ENCODE measurements around the gene METTL21A. TPM values are rescaled to one million over a fixed set of nuclear protein-coding genes. Genes with fewer than 3 reads are reported as not detected.

METTL21A gene
- total and polyA plus RNA-seq, 2 of the 13 experiments (the other 11 are each of a cell fraction or from before 2014, with no cell fraction given): 42.4 to 61.2 TPM

DNA sequence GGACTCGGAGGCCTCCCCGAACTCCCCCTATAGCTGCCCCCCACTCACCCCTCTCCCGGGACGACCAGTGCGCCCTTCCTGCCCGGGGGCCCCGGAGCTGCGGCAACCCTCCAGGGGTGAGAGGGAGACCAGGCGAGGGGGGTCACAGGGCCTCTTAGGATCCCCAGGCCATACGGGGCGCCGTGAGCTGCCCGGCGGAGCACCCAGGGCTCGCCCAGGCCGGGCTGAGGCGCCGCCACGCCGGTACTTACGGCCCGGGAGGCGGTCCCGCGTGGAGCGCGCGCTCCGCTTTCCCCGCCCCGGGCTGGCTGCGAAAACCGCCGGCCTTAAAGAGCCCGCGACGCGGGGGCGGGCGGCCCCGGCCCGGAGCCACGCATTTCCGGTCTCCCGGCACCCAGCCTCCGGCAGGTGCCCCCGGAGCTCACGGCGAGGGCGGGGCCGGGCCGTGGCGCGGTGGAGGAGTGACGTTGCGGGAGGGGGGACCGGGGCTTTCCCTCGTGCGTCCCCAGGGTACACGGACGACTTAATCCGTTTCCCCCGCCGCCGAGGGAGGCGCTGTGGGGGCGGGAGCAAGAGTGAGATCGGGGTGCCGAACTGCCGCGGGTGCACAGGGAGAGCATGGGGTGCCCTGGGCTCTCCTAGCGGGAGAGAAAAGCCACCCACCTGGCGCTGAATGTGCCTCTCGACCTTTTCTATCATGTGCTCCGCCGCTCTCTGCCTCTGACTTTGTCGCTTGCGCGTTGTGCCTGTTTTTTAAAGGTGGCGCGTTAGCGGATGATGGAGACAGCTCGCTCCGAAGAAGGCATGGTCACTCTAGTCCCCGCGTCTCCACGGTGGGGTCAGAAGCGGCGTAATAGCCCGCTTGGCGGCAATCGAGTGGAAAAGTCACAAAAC, at the start of gene METTL21A (continued):
- TF ChIP-seq ZBTB10 (CRISPR knock-in tag; IDR thresholded peaks at IDR 0.05; ENCODE audit: borderline replicate concordance): peak; percentile 96
- TF ChIP-seq NFRKB (IDR thresholded peaks at IDR 0.05): no peak
- peak; percentile 71 for TF ChIP-seq ELF3 (CRISPR knock-in tag; IDR thresholded peaks at IDR 0.05)
- TF ChIP-seq, protein P1, sequence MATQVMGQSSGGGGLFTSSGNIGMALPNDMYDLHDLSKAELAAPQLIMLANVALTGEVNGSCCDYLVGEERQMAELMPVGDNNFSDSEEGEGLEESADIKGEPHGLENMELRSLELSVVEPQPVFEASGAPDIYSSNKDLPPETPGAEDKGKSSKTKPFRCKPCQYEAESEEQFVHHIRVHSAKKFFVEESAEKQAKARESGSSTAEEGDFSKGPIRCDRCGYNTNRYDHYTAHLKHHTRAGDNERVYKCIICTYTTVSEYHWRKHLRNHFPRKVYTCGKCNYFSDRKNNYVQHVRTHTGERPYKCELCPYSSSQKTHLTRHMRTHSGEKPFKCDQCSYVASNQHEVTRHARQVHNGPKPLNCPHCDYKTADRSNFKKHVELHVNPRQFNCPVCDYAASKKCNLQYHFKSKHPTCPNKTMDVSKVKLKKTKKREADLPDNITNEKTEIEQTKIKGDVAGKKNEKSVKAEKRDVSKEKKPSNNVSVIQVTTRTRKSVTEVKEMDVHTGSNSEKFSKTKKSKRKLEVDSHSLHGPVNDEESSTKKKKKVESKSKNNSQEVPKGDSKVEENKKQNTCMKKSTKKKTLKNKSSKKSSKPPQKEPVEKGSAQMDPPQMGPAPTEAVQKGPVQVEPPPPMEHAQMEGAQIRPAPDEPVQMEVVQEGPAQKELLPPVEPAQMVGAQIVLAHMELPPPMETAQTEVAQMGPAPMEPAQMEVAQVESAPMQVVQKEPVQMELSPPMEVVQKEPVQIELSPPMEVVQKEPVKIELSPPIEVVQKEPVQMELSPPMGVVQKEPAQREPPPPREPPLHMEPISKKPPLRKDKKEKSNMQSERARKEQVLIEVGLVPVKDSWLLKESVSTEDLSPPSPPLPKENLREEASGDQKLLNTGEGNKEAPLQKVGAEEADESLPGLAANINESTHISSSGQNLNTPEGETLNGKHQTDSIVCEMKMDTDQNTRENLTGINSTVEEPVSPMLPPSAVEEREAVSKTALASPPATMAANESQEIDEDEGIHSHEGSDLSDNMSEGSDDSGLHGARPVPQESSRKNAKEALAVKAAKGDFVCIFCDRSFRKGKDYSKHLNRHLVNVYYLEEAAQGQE (IDR thresholded peaks at IDR 0.05; ENCODE audit: borderline replicate concordance in 1 of 2, low read depth in 1 of 2, low read length in 2 of 2): no peak; a peak in 1 of 4 replicates
- no peak; the same call in 1 of the 2 replicates for TF ChIP-seq PAX8 (CRISPR knock-in tag; IDR thresholded peaks at IDR 0.05; ENCODE audit: borderline replicate concordance)
- TF ChIP-seq ZNF564 (CRISPR knock-in tag; IDR thresholded peaks at IDR 0.05): peak; percentile 13; the same call in 1 of the 2 replicates
- TF ChIP-seq ZNF570 (CRISPR knock-in tag; IDR thresholded peaks at IDR 0.05; ENCODE audit: borderline replicate concordance): no peak
- TF ChIP-seq DMAP1 (CRISPR knock-in tag; IDR thresholded peaks at IDR 0.05): peak; percentile 96
- TF ChIP-seq ZNF382 (CRISPR knock-in tag; IDR thresholded peaks at IDR 0.05; ENCODE audit: borderline replicate concordance): no peak
- TF ChIP-seq CHD2 (IDR thresholded peaks at IDR 0.05; ENCODE audit: low read depth, low read length): no peak; the same call in 1 of the 2 replicates
- TF ChIP-seq NR3C1 (CRISPR knock-in tag; IDR thresholded peaks at IDR 0.05): no peak
- 0 out of 2 replicates have a peak, but pooled peaks have one; percentile 15 for TF ChIP-seq ZNF124 (CRISPR knock-in tag; IDR thresholded peaks at IDR 0.05)
- TF ChIP-seq GABPA (IDR thresholded peaks at IDR 0.05; ENCODE audit: low read depth, low read length): peak; percentile 84
- TF ChIP-seq GABPA (CRISPR knock-in tag; IDR thresholded peaks at IDR 0.05; ENCODE audit: low read depth): peak; percentile 78
- TF ChIP-seq, protein P2, sequence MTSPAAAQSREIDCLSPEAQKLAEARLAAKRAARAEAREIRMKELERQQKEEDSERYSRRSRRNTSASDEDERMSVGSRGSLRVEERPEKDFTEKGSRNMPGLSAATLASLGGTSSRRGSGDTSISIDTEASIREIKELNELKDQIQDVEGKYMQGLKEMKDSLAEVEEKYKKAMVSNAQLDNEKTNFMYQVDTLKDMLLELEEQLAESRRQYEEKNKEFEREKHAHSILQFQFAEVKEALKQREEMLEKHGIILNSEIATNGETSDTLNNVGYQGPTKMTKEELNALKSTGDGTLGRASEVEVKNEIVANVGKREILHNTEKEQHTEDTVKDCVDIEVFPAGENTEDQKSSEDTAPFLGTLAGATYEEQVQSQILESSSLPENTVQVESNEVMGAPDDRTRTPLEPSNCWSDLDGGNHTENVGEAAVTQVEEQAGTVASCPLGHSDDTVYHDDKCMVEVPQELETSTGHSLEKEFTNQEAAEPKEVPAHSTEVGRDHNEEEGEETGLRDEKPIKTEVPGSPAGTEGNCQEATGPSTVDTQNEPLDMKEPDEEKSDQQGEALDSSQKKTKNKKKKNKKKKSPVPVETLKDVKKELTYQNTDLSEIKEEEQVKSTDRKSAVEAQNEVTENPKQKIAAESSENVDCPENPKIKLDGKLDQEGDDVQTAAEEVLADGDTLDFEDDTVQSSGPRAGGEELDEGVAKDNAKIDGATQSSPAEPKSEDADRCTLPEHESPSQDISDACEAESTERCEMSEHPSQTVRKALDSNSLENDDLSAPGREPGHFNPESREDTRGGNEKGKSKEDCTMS (CRISPR knock-in tag; conservative IDR thresholded peaks at IDR 0.05): no peak
- peak; percentile 95 for TF ChIP-seq MTF2 (CRISPR knock-in tag; IDR thresholded peaks at IDR 0.05; ENCODE audit: borderline replicate concordance)
- TF ChIP-seq, protein P3, sequence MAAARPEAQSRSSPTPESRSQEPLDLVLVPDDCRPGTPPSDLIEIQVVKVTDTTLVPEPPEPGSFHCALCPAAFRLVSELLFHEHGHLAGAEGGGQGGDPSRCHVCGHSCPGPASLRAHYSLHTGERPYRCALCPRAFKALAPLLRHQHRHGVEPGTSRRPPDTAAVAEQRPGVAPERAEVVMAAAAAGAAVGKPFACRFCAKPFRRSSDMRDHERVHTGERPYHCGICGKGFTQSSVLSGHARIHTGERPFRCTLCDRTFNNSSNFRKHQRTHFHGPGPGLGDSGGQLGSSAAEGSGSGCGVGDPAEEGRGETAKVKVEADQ (CRISPR knock-in tag; IDR thresholded peaks at IDR 0.05; ENCODE audit: borderline replicate concordance): peak; percentile 37; the same call in 1 of the 2 replicates
- TF ChIP-seq ZNF468 (CRISPR knock-in tag; IDR thresholded peaks at IDR 0.05): peak; percentile 33; the same call in 1 of the 2 replicates

All from HepG2 (cell line).